ENCODE results near the gene AQP6. TPM values are rescaled to one million over a fixed set of nuclear protein-coding genes. Genes with fewer than 3 reads are reported as not detected.

AQP6 gene
- total RNA-seq, 4 donors from 2014 or later: 0.39 to 0.63 TPM; not detected in 2

- 83 to 86% methylated on average over 11 of the region's 11 CpGs for WGBS, 2 donors
- H3K4me3 ChIP-seq: no peak overlapping the region
- H3K27me3 ChIP-seq: no peaks in the 10 kb centered on the region
- no peaks in the 10 kb centered on the region for H3K9me3 ChIP-seq
- H3K4me1 ChIP-seq: peaks cover 0 to 27% (median 4%) of the 10 kb centered on the region in 4 donors
- H3K27ac ChIP-seq: no peak overlapping the region
- TF ChIP-seq CTCF (IDR thresholded peaks at IDR 0.05): no peak
- no peak for TF ChIP-seq EP300 (IDR thresholded peaks at IDR 0.05)
- TF ChIP-seq POLR2A (IDR thresholded peaks at IDR 0.05): no peak
- no peaks in the 10 kb centered on the region for H3K36me3 ChIP-seq
- no peak for DNase-seq (ENCODE audit: low spot score in 2 of 2)
Measured at GRCh38 chr12:49925433-49926204, 47.1 kb upstream of the AQP6 start.

GRCh38 chr12:49928471-49928870, 44.3 kb upstream of the AQP6 start:
- no peak for DNase-seq (ENCODE audit: low spot score in 2 of 2)
- no peaks in the 10 kb centered on the region for H3K9me3 ChIP-seq
- H3K4me1 ChIP-seq: peaks cover 0 to 10% (median 1%) of the 10 kb centered on the region in 4 donors
- TF ChIP-seq EP300 (IDR thresholded peaks at IDR 0.05) (no peak), CTCF (IDR thresholded peaks at IDR 0.05) (no peak), POLR2A (IDR thresholded peaks at IDR 0.05) (no peak)
- no peak overlapping the region for H3K4me3 ChIP-seq
- no peaks in the 10 kb centered on the region for H3K27me3 ChIP-seq
- 90 to 91% methylated on average over 6 of the region's 6 CpGs for WGBS, 2 donors
- no peaks in the 10 kb centered on the region for H3K36me3 ChIP-seq
- H3K27ac ChIP-seq: no peak overlapping the region

- Histone ChIP-seq H3K27ac (no peak overlapping the region), H3K4me1 (no peaks in the 10 kb centered on the region), H3K4me3 (no peak overlapping the region), H3K27me3 (no peaks in the 10 kb centered on the region), H3K36me3 (no peaks in the 10 kb centered on the region), H3K9me3 (no peaks in the 10 kb centered on the region)
- DNase-seq (ENCODE audit: low spot score in 2 of 2): no peak
- TF ChIP-seq CTCF (IDR thresholded peaks at IDR 0.05): no peak
- no peak for TF ChIP-seq EP300 (IDR thresholded peaks at IDR 0.05)
- TF ChIP-seq POLR2A (IDR thresholded peaks at IDR 0.05): no peak
- WGBS, 2 donors: 80 to 83% methylated on average over 7 of the region's 7 CpGs
Measured at GRCh38 chr12:49929581-49929980, 43.2 kb upstream of the AQP6 start.

GRCh38 chr12:49930515-49931288, 42.0 kb upstream of the AQP6 start:
- Histone ChIP-seq H3K27me3 (no peaks in the 10 kb centered on the region), H3K36me3 (no peaks in the 10 kb centered on the region), H3K4me3 (no peak overlapping the region), H3K27ac (no peak overlapping the region), H3K4me1 (no peaks in the 10 kb centered on the region), H3K9me3 (no peaks in the 10 kb centered on the region)
- WGBS, 2 donors: 62 to 68% methylated on average over 3 of the region's 3 CpGs
- TF ChIP-seq EP300 (IDR thresholded peaks at IDR 0.05): no peak
- no peak for TF ChIP-seq CTCF (IDR thresholded peaks at IDR 0.05)
- TF ChIP-seq POLR2A (IDR thresholded peaks at IDR 0.05): no peak
- DNase-seq (ENCODE audit: low spot score in 2 of 2): no peak

- no peaks in the 10 kb centered on the region for H3K27me3 ChIP-seq
- no peak for DNase-seq (ENCODE audit: low spot score in 2 of 2)
- no peak overlapping the region for H3K27ac ChIP-seq
- no peak for TF ChIP-seq CTCF (IDR thresholded peaks at IDR 0.05)
- no peak for TF ChIP-seq POLR2A (IDR thresholded peaks at IDR 0.05)
- no peak for TF ChIP-seq EP300 (IDR thresholded peaks at IDR 0.05)
- no peaks in the 10 kb centered on the region for H3K9me3 ChIP-seq
- WGBS, 2 donors: 63 to 90% methylated on average over 6 to 7 of the region's 7 CpGs
- no peak overlapping the region for H3K4me3 ChIP-seq
- H3K4me1 ChIP-seq: no peaks in the 10 kb centered on the region
- H3K36me3 ChIP-seq: no peaks in the 10 kb centered on the region
Measured at GRCh38 chr12:49932023-49932422, 40.7 kb upstream of the AQP6 start.
